PFSK-1 (cell line): ENCODE measurements around the gene MCRS1.

Experiments
- FOXP2 ChIP-seq: optimal IDR thresholded peaks from 2 replicates; pipeline ENCODE3; 2011; ENCODE audit warnings: borderline replicate concordance, control low read depth, inconsistent platforms; ENCODE audit not compliant: insufficient read depth; ENCODE audit errors: extremely low read length, extremely low read depth
- POLR2AphosphoS5 ChIP-seq: IDR thresholded peaks from 2 replicates; pipeline ENCODE4 v1.6.1; 2012; ENCODE audit warnings: low read depth, mild to moderate bottlenecking, control low read depth, low read length, moderate library complexity
- SIN3A ChIP-seq: IDR thresholded peaks from 2 replicates; pipeline ENCODE4 v1.6.1; 2012; ENCODE audit warnings: mild to moderate bottlenecking, low read length, moderate library complexity, borderline replicate concordance; ENCODE audit not compliant: insufficient read depth
- TAF1 ChIP-seq: IDR thresholded peaks from 2 replicates; pipeline ENCODE4 v1.6.1; 2012; ENCODE audit warnings: low read length, control low read depth, borderline replicate concordance; ENCODE audit not compliant: insufficient read depth
- TF ChIP-seq, protein P1 (sequence below), 2 experiments: IDR thresholded peaks; 2 replicates each; pipeline versions ENCODE4 v1.6.1 to v1.8.0; 2011 to 2012; ENCODE audit warnings: low read depth in 2 of 2, low read length in 2 of 2, control low read depth in 1 of 2, inconsistent platforms in 1 of 2, mild to moderate bottlenecking in 1 of 2, moderate library complexity in 1 of 2; ENCODE audit not compliant: insufficient read depth in 1 of 2

Gene MCRS1

DNA sequence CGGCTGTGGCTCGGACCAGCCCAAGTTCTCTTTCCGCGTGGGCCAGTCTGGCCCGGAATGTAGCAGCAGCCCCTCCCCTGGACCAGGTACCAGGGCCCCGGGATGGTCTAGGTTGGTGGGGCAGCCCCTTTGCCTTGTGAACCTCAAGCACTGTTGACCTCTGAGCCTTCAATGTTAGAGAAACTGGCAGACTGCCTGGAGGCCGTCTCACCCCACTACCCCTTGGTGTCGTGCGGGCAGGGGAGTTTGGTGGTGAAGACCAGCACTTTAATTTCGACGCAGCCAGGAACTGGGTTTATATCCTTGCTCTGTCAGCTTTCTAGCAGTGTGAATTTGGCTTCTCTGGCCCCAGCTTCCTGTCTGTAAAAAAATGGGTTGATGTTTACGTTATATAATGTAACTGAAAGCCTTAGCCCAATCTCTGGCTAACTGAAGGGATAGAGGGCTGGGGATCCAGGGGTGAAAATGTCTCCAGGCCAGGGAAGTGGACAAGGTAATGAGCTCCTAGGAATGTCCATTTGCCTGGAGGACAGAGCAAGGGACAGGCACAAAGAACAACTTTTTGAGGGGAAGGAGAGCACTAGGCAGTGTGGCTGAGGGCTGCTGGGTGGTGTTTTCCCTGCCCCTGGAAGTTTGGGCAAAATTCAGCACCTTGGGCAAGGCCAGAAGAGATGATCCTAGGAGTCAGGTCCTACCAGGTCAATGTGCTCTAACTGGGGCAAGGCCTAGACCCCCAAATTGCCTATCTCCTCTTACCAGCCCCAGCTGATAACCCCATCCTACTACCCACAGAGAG is 11.4 kb downstream of the MCRS1 start:
- TF ChIP-seq FOXP2 (no peak), POLR2AphosphoS5 (no peak)
- TF ChIP-seq, protein P1, sequence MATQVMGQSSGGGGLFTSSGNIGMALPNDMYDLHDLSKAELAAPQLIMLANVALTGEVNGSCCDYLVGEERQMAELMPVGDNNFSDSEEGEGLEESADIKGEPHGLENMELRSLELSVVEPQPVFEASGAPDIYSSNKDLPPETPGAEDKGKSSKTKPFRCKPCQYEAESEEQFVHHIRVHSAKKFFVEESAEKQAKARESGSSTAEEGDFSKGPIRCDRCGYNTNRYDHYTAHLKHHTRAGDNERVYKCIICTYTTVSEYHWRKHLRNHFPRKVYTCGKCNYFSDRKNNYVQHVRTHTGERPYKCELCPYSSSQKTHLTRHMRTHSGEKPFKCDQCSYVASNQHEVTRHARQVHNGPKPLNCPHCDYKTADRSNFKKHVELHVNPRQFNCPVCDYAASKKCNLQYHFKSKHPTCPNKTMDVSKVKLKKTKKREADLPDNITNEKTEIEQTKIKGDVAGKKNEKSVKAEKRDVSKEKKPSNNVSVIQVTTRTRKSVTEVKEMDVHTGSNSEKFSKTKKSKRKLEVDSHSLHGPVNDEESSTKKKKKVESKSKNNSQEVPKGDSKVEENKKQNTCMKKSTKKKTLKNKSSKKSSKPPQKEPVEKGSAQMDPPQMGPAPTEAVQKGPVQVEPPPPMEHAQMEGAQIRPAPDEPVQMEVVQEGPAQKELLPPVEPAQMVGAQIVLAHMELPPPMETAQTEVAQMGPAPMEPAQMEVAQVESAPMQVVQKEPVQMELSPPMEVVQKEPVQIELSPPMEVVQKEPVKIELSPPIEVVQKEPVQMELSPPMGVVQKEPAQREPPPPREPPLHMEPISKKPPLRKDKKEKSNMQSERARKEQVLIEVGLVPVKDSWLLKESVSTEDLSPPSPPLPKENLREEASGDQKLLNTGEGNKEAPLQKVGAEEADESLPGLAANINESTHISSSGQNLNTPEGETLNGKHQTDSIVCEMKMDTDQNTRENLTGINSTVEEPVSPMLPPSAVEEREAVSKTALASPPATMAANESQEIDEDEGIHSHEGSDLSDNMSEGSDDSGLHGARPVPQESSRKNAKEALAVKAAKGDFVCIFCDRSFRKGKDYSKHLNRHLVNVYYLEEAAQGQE (IDR thresholded peaks at IDR 0.05; ENCODE audit: insufficient read depth in 1 of 2, low read depth in 2 of 2, low read length in 2 of 2) = 0 out of 4 replicates have a peak, but pooled peaks of 1 of the 2 experiments have one; percentile 22

DNA sequence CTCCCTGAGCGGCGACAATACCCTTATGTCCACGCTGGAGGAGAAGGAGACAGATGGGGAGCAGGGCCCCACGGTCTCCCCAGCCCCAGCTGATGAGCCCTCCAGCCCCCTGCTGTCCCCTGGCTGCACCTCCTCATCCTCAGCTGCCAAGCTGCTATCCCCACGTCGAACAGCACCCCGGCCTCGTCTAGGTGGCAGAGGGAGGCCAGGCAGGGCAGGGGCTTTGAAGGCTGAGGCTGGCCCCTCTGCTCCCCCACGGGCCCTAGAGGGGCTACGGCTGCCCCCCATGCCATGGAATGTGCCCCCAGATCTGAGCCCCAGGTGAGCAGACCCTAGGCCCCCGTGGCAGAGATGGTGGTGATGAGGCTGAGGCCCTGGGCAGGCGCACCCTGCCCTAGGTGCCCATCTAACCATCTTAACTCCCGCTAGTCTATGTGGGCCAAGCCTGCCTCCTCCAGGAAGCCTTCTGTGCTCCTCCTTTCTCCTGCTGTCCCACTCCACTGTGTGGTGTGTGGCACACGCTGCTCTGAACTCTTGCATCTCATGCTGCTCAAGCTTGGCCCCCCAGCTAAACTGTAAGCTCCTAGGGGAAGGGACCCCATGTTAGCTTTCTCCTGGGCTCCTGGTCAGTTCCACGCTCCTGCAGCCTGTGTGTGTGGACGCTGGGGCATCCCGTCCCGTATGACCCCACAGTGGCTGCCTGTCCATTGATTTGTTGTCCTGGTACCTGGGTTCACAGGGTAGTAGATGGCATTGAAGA is 12.1 kb downstream of the MCRS1 start:
- TF ChIP-seq, protein P1 (IDR thresholded peaks at IDR 0.05; ENCODE audit: insufficient read depth in 1 of 2, low read depth in 2 of 2, low read length in 2 of 2) = no peak
- TF ChIP-seq FOXP2 (no peak), SIN3A (no peak), POLR2AphosphoS5 (no peak), TAF1 (no peak)

DNA sequence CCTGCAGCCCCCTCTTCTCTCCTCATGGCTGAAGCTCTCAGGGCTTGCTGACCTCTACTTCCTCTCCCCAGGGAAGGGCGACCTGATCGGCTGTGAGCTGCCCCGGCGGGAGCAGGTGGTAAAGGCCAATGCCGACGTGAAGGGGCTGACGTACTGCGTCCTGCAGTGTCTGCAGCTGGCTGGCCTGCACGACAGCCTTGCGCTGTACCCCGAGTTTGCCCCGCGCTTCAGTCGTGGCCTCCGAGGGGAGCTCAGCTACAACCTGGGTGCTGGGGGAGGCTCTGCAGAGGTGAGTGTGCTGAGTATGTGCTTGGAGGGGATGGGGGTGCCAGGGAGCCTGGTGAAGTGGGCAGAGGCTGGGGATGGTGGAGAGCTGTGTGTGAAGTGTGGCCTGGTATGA is 13.7 kb downstream of the MCRS1 start:
- TF ChIP-seq TAF1 (no peak), POLR2AphosphoS5 (no peak), SIN3A (no peak), FOXP2 (no peak)
- TF ChIP-seq, protein P1 (IDR thresholded peaks at IDR 0.05; ENCODE audit: insufficient read depth in 1 of 2, low read depth in 2 of 2, low read length in 2 of 2) = no peak

GRCh38 chr12:49553512-49554088 is 14.3 kb downstream of the MCRS1 start:
- TF ChIP-seq SIN3A = no peak
- TF ChIP-seq, protein P1 (IDR thresholded peaks at IDR 0.05; ENCODE audit: insufficient read depth in 1 of 2, low read depth in 2 of 2, low read length in 2 of 2) = no peak
- no peak for TF ChIP-seq FOXP2
- TF ChIP-seq POLR2AphosphoS5 = no peak
- TF ChIP-seq TAF1 = no peak
